Measurements from ENCODE around the gene MAP7D1.

The MAP7D1 gene

GRCh38 chr1:36155408-36156328 lies at the start of gene MAP7D1:
Gene MAP7D1 (plus strand): TSS chr1:36156160. CDS start chr1:36156418, 258 bp downstream.
- peak; percentile 58 to 86 for DNase-seq (ENCODE audit: low spot score in 2 of 2)
- H3K4me1 ChIP-seq: peaks cover 28% of the 10 kb centered on the region
- no peaks in the 10 kb centered on the region for H3K9me3 ChIP-seq
- peaks cover 5% of the 10 kb centered on the region for H3K36me3 ChIP-seq (replicated peaks)
- in situ Hi-C loops (cut with MboI; ENCODE audit: low sequenced_read_pairs): no loop called here
- no peaks in the 10 kb centered on the region for H3K27me3 ChIP-seq (ENCODE audit: low read depth)
- H3K4me3 ChIP-seq: peak within 1 kb of the TSS; percentile 92

GRCh38 chr1:36106269-36106668 lies 49.7 kb upstream of the MAP7D1 start:
- H3K9me3 ChIP-seq: no peaks in the 10 kb centered on the region
- no peaks in the 10 kb centered on the region for H3K4me1 ChIP-seq
- no peaks in the 10 kb centered on the region for H3K27me3 ChIP-seq (ENCODE audit: low read depth)
- no peak for DNase-seq (ENCODE audit: low spot score in 2 of 2)
- in situ Hi-C loops (cut with MboI; ENCODE audit: low sequenced_read_pairs): loop anchor here (5.0 kb wide), 2 partner anchors 181 to 316 kb away; no protein-coding TSS in a partner anchor
- H3K4me3 ChIP-seq: no peak overlapping the region
- H3K36me3 ChIP-seq (replicated peaks): no peaks in the 10 kb centered on the region

GRCh38 chr1:36107394-36107793 lies 48.6 kb upstream of the MAP7D1 start:
- no peak for DNase-seq (ENCODE audit: low spot score in 2 of 2)
- Histone ChIP-seq H3K36me3 (replicated peaks) (no peaks in the 10 kb centered on the region), H3K4me3 (no peak overlapping the region), H3K27me3 (ENCODE audit: low read depth) (no peaks in the 10 kb centered on the region), H3K9me3 (no peaks in the 10 kb centered on the region), H3K4me1 (no peaks in the 10 kb centered on the region)
- in situ Hi-C loops (cut with MboI; ENCODE audit: low sequenced_read_pairs): loop anchor here (5.0 kb wide), 2 partner anchors 180 to 315 kb away; no protein-coding TSS in a partner anchor

GRCh38 chr1:36108314-36108713 lies 47.6 kb upstream of the MAP7D1 start:
- Histone ChIP-seq H3K4me3 (no peak overlapping the region), H3K4me1 (no peaks in the 10 kb centered on the region), H3K27me3 (ENCODE audit: low read depth) (no peaks in the 10 kb centered on the region), H3K36me3 (replicated peaks) (no peaks in the 10 kb centered on the region), H3K9me3 (no peaks in the 10 kb centered on the region)
- in situ Hi-C loops (cut with MboI; ENCODE audit: low sequenced_read_pairs): loop anchor here (5.0 kb wide), 2 partner anchors 179 to 314 kb away; no protein-coding TSS in a partner anchor
- DNase-seq (ENCODE audit: low spot score in 2 of 2): no peak

GRCh38 chr1:36109041-36109679 lies 46.8 kb upstream of the MAP7D1 start:
- Histone ChIP-seq H3K9me3 (no peaks in the 10 kb centered on the region), H3K4me3 (no peak overlapping the region), H3K27me3 (ENCODE audit: low read depth) (no peaks in the 10 kb centered on the region), H3K4me1 (no peaks in the 10 kb centered on the region), H3K36me3 (replicated peaks) (no peaks in the 10 kb centered on the region)
- in situ Hi-C loops (cut with MboI; ENCODE audit: low sequenced_read_pairs): loop anchor here (5.0 kb wide), 2 partner anchors 178 to 313 kb away; no protein-coding TSS in a partner anchor
- no peak for DNase-seq (ENCODE audit: low spot score in 2 of 2)

- in situ Hi-C loops (cut with MboI; ENCODE audit: low sequenced_read_pairs): no loop called here
- Histone ChIP-seq H3K9me3 (no peaks in the 10 kb centered on the region), H3K4me1 (no peaks in the 10 kb centered on the region), H3K27me3 (ENCODE audit: low read depth) (no peaks in the 10 kb centered on the region), H3K36me3 (replicated peaks) (no peaks in the 10 kb centered on the region), H3K4me3 (no peak overlapping the region)
- DNase-seq (ENCODE audit: low spot score in 2 of 2): no peak
These were observed 44.8 kb upstream of the MAP7D1 start for GRCh38 chr1:36111151-36111550.

- Histone ChIP-seq H3K4me1 (no peaks in the 10 kb centered on the region), H3K4me3 (no peak overlapping the region), H3K36me3 (replicated peaks) (no peaks in the 10 kb centered on the region), H3K27me3 (ENCODE audit: low read depth) (no peaks in the 10 kb centered on the region), H3K9me3 (no peaks in the 10 kb centered on the region)
- in situ Hi-C loops (cut with MboI; ENCODE audit: low sequenced_read_pairs): no loop called here
- DNase-seq (ENCODE audit: low spot score in 2 of 2): no peak
These were observed 43.1 kb upstream of the MAP7D1 start for GRCh38 chr1:36112823-36113222.

- no peak for DNase-seq (ENCODE audit: low spot score in 2 of 2)
- Histone ChIP-seq H3K36me3 (replicated peaks) (no peaks in the 10 kb centered on the region), H3K9me3 (no peaks in the 10 kb centered on the region), H3K4me1 (no peaks in the 10 kb centered on the region), H3K27me3 (ENCODE audit: low read depth) (no peaks in the 10 kb centered on the region), H3K4me3 (no peak overlapping the region)
- in situ Hi-C loops (cut with MboI; ENCODE audit: low sequenced_read_pairs): no loop called here
These were observed 41.6 kb upstream of the MAP7D1 start for GRCh38 chr1:36114371-36114770.

GRCh38 chr1:36115200-36115669 lies 40.7 kb upstream of the MAP7D1 start:
- no peaks in the 10 kb centered on the region for H3K36me3 ChIP-seq (replicated peaks)
- in situ Hi-C loops (cut with MboI; ENCODE audit: low sequenced_read_pairs): no loop called here
- no peak for DNase-seq (ENCODE audit: low spot score in 2 of 2)
- no peak overlapping the region for H3K4me3 ChIP-seq
- no peaks in the 10 kb centered on the region for H3K4me1 ChIP-seq
- no peaks in the 10 kb centered on the region for H3K27me3 ChIP-seq (ENCODE audit: low read depth)
- H3K9me3 ChIP-seq: no peaks in the 10 kb centered on the region

- no peaks in the 10 kb centered on the region for H3K27me3 ChIP-seq (ENCODE audit: low read depth)
- in situ Hi-C loops (cut with MboI; ENCODE audit: low sequenced_read_pairs): no loop called here
These were observed 40.0 kb upstream of the MAP7D1 start for GRCh38 chr1:36115931-36116330.

GRCh38 chr1:36116901-36117300 lies 39.1 kb upstream of the MAP7D1 start:
- Histone ChIP-seq H3K36me3 (replicated peaks) (no peaks in the 10 kb centered on the region), H3K4me1 (no peaks in the 10 kb centered on the region), H3K9me3 (no peaks in the 10 kb centered on the region), H3K4me3 (no peak overlapping the region), H3K27me3 (ENCODE audit: low read depth) (no peaks in the 10 kb centered on the region)
- in situ Hi-C loops (cut with MboI; ENCODE audit: low sequenced_read_pairs): no loop called here
- DNase-seq (ENCODE audit: low spot score in 2 of 2): no peak

More at GRCh38 chr1:36115931-36116330, 40.0 kb upstream of the MAP7D1 start:
- Histone ChIP-seq H3K4me1 (no peaks in the 10 kb centered on the region), H3K4me3 (no peak overlapping the region), H3K36me3 (replicated peaks) (no peaks in the 10 kb centered on the region), H3K9me3 (no peaks in the 10 kb centered on the region)
- DNase-seq (ENCODE audit: low spot score in 2 of 2): no peak

- Histone ChIP-seq H3K36me3 (replicated peaks) (no peaks in the 10 kb centered on the region), H3K27me3 (ENCODE audit: low read depth) (no peaks in the 10 kb centered on the region), H3K4me1 (no peaks in the 10 kb centered on the region), H3K9me3 (no peaks in the 10 kb centered on the region), H3K4me3 (no peak overlapping the region)
- in situ Hi-C loops (cut with MboI; ENCODE audit: low sequenced_read_pairs): no loop called here
- DNase-seq (ENCODE audit: low spot score in 2 of 2): no peak
These were observed 37.3 kb upstream of the MAP7D1 start for GRCh38 chr1:36118447-36119204.

- Histone ChIP-seq H3K27me3 (ENCODE audit: low read depth) (no peaks in the 10 kb centered on the region), H3K36me3 (replicated peaks) (no peaks in the 10 kb centered on the region), H3K4me3 (no peak overlapping the region), H3K9me3 (no peaks in the 10 kb centered on the region), H3K4me1 (no peaks in the 10 kb centered on the region)
- DNase-seq (ENCODE audit: low spot score in 2 of 2): no peak
- in situ Hi-C loops (cut with MboI; ENCODE audit: low sequenced_read_pairs): no loop called here
These were observed 36.5 kb upstream of the MAP7D1 start for GRCh38 chr1:36119456-36119855.
